Right renal cortex interstitium (tissue), 3 donors: Measurements from ENCODE around the gene SLC7A9. TPM values are rescaled to one million over a fixed set of nuclear protein-coding genes. Genes with fewer than 3 reads are reported as not detected.
"Not testable (repeated sequence)": the region's sequence is repeated elsewhere in the genome, so short reads cannot be mapped to it uniquely, and the experiment has no call there.

Experiments used
- DNase-seq, 3 donors: peaks; one replicate each; pipeline ENCODE4 v3.0.0-alpha.2; 2013; ENCODE audit warnings: low read depth in 3 of 3, low spot score in 2 of 3
- polyA plus RNA-seq, 3 donors: library from polyadenylated mRNA; unstranded; fragments of 120-200 nt; gene quantifications; one replicate each; pipeline ENCODE4 v1.2.1, GENCODE V29; 2013; ENCODE audit not compliant: insufficient read length in 3 of 3

SLC7A9 gene
- polyA plus RNA-seq, 3 donors, result 13.5 to 15.4 (median 15.0) TPM

- no peak for DNase-seq
Observed at GRCh38 chr19:32809254-32809653, 60.3 kb downstream of the SLC7A9 start.

- DNase-seq, result no peak
Observed at GRCh38 chr19:32808236-32808635, 61.3 kb downstream of the SLC7A9 start.

- DNase-seq, result no peak
Observed at GRCh38 chr19:32802840-32803239, 66.7 kb downstream of the SLC7A9 start.

GRCh38 chr19:32800754-32801153 lies 68.8 kb downstream of the SLC7A9 start:
- DNase-seq, result no peak

- no peak for DNase-seq
Observed at GRCh38 chr19:32800191-32800590, 69.4 kb downstream of the SLC7A9 start.

- no peak for DNase-seq
Observed at GRCh38 chr19:32798201-32798600, 71.4 kb downstream of the SLC7A9 start.

GRCh38 chr19:32789429-32789828 lies 80.1 kb downstream of the SLC7A9 start:
- DNase-seq, result no peak

- not testable (repeated sequence) for DNase-seq
Observed at GRCh38 chr19:32787895-32788294, 81.7 kb downstream of the SLC7A9 start.

- not testable (repeated sequence) for DNase-seq
Observed at GRCh38 chr19:32787161-32787813, 82.3 kb downstream of the SLC7A9 start.

GRCh38 chr19:32782089-32782488 lies 87.5 kb downstream of the SLC7A9 start:
- DNase-seq, result not testable (repeated sequence)

- DNase-seq, result no peak
Observed at GRCh38 chr19:32781280-32781679, 88.3 kb downstream of the SLC7A9 start.

Other genes with a start within 250 kb of the SLC7A9 start
- gene ANKRD27, start 194.6 kb downstream of the SLC7A9 start, polyA plus RNA-seq, result 10 to 100 TPM; 18.4 to 20.8 (median 19.4) TPM
- under 1 TPM; 0.11 to 0.34 (median 0.24) TPM for gene RGS9BP, start 193.9 kb downstream of the SLC7A9 start, polyA plus RNA-seq
- 10 to 100 TPM; 10.4 to 11.2 (median 10.7) TPM for gene NUDT19, start 177.9 kb downstream of the SLC7A9 start, polyA plus RNA-seq
- under 1 TPM; 0.12 to 0.80 (median 0.69) TPM for gene TDRD12, start 150.0 kb downstream of the SLC7A9 start, polyA plus RNA-seq
- gene CEP89, start 102.2 kb upstream of the SLC7A9 start, polyA plus RNA-seq, result 10 to 100 TPM; 29.4 to 31.9 (median 30.1) TPM
- gene FAAP24, start 102.5 kb upstream of the SLC7A9 start, polyA plus RNA-seq, result 1 to 10 TPM; 3.0 to 3.8 (median 3.2) TPM
- gene RHPN2, start 195.1 kb upstream of the SLC7A9 start, polyA plus RNA-seq, result 10 to 100 TPM; 17.4 to 21.3 (median 18.4) TPM
- 10 to 100 TPM; 12.4 to 13.2 (median 12.7) TPM for gene GPATCH1, start 211.4 kb upstream of the SLC7A9 start, polyA plus RNA-seq